Measurements from ENCODE around the gene C15orf62.

Gene C15orf62

DNA sequence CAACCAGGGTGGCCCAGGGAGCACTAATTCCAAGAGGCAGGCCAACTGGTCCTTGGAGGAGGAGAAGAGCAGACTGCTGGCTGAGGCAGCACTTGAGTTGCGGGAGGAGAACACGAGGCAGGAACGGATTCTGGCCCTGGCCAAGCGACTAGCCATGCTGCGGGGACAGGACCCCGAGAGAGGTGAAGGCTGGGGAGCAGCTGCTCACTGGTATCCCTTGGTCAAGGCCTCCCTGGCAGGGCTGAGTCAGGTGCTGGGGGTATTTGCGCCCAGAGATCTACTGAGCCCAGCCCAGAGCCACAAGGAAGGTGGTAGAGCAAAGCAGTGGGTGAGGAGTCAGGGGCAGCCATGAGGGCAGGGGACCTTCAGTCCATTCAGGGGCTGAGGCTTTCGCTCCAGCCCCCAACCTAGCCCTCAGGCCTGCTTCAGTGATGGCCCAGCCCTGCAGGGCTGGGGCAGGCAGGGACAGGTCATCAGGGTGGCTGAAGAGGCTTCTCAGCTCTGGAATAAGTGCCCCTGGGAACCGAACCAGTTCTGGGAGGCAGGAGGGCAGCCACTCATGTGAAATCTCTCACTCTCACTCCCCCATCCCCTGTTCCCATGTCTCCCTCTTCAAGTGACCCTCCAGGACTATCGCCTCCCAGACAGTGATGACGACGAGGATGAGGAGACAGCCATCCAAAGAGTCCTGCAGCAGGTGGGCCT lies 43.1 kb downstream of the C15orf62 start:
- DNase-seq = no peak

DNA sequence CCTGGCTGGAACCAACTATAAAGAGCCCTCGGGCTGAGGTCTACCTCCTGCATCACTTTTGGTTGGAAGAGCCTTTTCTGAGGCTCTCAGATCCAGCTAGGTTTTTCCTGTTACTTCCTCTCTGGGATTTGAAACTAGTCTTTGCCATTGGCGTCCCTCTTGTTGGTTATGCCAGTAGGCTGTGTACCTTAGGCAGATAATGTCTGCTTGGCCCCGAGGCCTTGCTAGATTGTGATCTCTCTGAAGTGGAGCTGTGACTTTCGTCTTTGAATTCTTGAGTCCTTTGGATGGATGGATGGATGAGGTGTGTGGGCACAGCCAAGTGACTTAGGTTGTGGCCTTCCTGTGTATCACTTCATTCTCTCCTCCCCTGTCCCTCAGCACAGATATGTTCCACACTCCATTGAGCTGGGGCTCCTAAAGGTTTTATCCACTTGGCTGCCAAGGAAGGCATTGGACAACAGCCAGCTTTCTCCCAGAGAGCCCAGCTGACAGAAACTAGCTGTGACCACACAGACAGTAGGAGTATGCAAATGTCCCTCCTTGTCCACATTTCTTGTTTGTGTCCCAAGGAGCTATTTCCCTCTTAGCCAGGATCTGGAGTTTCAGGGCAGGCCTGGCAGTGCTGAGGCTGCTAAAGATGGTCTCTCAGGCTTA lies 45.4 kb downstream of the C15orf62 start:
- peak in 12 of 56 donors; percentile 2 to 20 (median 6) for DNase-seq

DNA sequence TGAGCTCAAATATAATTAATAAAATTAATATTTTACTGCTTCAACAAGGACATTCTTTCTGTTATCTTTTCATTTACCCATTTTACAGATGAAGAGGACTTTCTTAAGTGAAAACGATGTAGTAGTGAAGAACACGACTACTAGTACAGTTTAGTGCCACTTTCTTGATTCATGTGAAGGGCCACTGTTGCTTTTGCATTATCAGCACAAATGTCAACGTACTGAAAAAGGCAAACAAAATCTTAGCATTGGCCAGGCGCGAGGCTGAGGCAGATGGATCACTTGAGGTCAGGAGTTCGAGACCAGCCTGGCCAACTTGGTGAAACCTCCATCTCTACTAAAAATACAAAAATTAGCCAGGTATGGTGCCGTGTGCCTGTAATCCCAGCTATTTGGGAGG lies 49.3 kb downstream of the C15orf62 start:
- DNase-seq = no peak

DNA sequence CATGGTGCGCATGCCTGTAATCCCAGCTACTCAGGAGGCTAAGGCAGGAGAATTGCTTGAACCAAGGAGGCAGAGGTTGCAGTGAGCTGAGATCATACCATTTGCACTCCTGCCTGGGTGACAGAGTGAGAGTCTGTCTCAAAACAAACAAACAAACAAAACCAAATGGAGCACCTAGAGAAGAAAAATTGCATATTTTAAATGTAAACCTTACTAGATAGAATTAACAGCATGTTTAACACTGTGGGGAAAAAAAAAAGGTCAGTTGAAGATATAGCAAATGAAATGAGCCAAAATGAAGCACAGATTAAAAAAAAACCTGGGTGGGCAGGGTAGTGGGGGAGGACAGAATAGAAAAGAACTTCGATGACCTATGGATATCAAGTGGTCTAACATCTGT lies 51.4 kb downstream of the C15orf62 start:
- DNase-seq = no peak

Data from amygdala (tissue), 56 donors.